ENCODE results near the gene PPIL4.
A peak's percentile ranks its signal among the peaks of the same experiment; 100 is the strongest.
"Not testable (repeated sequence)": the region's sequence is repeated elsewhere in the genome, so short reads cannot be mapped to it uniquely, and the experiment has no call there.

The PPIL4 gene

DNA sequence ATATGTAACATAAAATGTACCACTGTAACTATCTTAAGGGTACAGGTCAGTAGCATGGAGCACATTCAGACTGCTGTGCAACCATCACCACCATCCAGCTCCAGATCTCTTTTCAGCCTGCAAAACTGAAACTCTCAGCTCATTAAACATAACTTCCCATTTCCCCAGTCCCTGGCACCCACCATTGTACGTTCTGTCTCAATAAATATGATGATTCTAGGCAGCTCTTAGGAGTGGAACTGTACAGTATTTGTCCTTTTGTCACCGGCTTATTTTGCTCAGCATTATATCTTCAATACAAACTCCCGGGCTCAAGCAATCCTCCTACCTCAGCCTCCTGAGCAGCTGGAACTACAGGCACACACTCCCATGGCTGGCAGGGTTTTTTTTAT lies 62.5 kb downstream of the PPIL4 start:
- DNase-seq: no peak

DNA sequence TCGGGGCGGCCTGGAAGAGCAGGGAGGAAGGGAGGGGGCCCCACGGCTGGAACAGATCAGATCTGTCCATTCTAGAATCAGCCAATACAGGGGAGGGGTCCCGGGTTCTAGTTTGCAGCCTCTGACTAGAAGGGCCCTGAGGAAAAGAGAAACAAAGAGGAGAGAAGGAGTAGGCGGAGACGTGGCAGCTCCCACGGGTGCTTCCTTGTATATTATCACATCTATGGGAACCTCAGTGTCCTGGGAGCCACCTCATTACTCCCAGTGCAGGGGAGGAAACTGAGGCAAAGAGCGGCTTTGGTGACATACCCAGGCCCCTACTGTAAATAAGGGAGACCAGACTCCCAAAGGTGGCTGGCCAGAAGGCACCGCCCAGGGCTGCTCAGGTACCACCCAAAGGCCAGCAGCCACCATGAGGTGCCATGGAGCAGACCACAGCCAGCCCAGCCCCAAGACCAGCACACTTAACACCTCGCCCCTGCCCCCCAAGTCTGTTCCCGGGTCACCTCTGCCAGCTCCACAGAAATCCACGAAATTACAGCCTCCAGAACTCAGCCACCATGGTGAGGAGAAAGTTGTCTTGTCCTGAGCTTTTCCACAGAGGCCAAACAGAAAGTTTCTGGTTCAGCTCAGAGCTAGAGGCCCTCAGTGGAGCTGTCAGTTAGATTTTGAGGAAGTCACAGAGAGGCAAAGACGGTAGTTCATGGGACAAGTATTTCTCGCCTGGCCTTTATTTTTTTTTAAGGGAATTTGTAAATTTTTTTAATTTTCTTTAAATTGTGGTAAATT lies 63.1 kb downstream of the PPIL4 start:
- DNase-seq: no peak

DNA sequence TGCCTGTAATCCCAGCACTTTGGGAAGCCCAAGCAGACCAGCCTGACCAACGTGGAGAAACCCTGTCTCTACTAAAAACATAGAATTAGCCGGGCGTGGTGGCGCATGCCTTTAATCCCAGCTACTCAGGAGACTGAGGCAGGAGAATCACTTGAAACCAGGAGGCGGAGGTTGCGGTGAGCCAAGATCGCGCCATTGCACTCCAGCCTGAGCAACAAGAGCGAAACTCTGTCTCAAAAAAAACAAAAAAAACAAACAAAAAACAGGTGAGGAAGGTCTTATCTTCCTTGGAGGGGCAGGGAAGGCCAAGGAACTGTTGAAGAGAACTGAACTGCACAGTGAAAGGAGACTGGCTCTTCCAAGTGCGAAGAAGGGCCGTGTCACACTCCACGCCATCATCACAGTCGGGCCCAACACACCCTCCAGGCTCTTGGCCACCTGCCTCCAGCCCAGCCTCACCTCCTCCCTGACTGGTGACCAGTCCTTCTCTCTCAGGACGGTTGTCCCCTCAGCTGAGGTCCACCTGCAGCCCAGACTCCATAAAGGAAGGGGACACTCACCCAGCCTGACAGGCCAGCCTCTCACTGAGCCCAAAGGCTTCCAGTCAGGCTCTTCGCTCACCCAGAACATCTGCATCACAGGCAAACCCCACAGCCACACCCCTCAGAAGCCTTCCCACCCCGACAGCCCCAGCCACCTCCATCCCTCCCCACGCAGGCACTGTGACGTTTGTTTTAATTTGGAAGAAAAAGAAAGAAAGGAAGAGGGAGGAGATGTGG lies 65.2 kb downstream of the PPIL4 start:
- no peak for DNase-seq

DNA sequence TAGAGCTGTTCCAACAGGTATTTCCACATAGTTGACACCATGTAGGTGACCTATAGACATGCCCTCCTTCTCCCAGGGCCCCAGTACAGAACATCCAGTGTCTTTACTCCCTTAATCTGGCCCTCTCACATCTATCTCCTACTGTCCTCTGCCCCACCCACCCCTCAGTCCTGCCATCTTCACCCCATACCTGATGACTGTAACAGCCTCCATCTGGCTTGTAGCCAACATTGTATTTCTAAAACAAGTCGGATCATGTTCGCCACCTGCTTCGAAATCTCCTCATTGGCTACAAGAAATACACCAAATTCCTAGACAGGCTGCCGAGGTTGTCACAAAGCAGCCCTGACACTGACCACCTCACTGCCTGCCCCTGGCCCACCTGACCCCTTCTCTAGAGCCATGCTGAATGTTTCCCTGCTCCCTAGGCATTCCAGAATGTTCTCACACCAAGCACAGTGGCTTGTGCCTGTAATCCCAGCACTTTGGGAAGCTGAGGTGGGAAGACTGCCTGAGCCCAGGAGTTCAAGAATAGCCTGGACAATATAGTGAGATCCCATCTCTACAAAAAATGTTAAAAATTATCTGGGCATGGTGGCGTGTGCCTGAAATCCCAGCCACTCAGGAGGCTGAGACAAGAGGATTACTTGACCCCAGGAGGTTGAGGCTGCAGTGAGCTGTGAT lies 67.1 kb downstream of the PPIL4 start:
- no peak for DNase-seq

DNA sequence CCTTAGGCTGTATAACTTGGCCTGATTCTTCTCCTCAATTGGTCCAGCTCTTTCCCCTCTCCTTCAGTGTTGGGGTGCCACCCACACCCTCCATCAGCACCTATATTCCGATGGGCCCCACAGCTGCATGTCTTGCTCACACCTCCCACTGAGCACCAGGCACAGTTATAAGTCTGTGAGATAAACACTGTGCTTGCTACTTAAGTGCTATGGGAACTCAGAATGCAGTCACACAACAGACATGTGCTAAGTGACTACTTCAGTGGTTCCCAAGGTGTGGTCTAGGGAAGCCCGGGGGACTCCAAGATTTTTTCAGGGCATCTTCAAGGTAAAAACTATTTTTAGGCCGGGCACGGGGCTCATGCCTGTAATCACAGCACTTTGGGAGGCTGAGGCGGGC lies 68.3 kb downstream of the PPIL4 start:
- no peak for DNase-seq

DNA sequence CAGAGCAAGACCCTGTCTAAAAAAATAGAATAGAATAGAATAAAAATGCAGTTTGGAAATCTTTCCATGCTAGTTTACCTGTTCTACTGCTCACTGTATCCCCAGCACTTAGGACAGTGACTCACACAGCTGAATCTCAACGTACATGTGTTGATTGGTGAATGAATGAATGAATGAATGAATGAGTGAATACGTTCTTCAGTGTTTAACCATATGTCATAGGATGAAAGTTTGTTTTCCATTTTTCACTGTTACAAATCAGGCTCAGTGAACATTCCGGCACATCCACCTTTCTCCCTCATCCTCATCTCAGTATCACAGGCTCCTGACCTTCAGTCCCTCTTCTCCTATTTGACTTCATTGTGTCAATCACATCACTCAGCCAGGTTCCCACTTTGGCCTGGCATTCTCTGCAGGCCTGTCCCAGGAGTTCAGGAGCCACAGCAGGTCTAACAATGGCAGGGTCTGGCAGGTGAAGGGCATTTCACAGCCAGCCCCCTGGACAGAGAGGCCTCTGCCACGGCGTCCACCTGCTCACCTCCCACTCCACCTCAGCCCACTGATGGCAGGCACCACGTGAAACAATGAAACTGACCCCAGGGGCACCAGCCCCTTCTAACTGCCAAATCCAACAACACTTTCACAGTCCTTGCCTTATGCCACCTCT lies 68.9 kb downstream of the PPIL4 start:
- DNase-seq: no peak

DNA sequence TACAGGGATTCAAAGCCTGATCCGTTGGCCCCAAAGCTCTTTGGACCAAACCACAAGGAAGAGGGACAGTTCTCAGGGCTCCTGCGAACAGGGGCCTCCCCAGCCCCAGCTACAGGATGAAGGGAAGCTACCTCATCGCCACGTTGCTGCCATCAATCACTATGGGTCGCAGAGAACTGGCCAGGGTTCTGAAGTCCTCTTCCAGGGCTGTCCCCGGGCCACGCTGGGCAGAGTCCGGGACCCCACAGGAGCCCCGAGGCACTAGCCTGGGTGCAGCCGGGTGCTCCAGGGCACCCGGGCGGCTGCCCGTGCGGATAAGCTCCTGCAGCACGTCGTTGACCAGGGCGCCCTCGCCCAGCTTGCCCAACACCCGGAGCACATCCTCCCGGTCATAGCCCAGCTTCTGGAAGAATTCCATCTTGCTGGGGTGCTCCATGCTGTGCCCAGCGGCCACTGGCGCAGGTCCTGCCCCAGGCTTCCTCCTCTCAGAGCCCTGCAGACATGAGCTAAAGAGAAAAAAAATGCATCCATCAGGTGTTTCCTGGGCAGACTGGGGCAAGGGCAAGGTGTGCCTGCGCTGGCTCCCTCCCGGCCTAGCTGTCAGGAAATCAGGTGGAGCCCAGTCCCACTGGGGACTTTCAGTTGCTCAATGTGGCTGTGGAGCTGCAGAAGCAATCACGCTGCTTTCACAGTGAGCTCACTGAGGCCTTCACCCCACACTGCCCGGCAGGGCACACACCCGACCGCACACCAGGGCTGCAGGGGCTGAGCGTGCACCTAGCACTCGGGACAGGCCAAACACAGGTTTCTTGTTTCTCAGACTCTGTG lies 71.5 kb downstream of the PPIL4 start:
- DNase-seq: no peak

DNA sequence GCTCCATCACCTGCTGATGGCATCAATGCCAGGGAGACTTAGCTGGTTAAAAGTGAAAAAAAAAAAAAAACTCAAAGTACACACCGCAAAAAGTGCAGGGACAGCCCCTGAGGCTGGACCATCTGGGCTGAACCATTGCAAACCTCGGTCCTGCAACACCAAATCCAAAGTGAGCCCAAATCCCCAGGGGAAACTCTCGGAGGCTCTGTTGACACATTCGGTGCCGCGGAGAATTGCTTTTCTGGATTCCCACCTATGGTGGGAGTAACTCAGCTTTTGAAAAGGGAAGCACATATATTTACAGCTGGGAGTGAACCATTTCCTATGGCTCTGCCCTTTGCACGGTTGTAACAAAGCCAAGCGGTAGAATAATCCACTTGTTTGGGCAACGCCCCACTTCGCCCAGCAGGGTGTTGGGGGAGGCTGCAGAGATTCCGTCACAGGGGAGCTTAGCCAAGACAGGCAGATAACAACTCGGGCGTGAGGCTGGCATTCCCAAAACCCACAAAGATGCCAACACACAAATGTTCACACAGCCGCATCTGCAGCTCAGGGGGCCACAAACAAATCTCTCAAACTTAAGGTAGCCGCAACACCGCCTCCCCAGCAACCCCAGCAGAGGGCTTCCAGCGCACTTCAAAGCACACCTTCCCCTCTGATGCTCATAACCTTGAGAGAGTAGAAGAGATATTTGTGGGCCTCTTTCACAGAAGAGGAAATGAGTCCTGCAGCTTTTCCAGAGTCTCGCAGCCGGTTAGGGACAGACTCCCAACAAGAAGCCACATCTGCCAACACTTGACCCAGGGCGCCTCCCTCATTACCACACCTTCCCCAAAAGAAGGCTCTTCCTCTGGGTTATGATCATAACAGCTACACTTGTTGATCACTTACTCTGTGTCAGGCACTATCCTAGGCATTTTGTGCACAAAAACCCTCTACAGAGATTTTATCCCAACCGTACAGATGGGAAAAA lies 72.5 kb downstream of the PPIL4 start:
- no peak for DNase-seq

DNA sequence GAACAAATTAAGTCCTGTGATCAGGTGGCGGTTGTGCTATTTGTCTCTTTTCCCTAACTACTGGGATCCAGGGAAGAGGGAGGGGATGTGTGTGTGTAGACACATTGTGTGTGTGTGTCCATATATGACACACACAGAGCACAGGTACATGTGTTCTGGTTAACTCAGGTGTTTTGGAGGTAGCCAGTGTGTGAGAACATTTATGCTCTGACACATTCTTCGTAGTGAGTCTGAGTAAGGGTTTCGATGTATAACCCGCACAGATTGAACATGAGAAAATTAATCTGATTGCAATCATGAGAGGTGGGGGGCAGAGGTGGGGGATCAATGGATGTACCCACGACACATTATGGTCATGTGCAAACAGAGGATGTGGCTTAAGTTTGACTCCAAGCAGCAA lies 73.6 kb downstream of the PPIL4 start:
- no peak for DNase-seq

DNA sequence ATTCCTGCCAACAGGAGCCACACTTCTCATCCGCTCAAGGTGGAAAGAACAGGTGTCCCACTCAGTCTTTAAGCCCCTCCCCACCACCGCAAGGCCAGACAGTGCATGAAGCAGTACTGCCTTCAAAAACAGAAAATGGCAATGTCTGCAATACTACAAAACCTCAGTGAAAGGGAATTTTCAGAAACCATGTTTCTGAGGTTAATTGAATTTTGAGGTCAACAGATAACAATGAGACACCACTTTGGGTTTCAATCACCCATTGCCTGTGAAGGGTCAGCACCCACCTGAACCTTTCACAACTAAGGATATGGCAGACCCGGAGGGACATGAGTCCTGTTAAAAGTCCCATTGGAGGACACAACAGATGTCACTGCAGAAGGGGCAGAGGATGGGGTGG lies 74.0 kb downstream of the PPIL4 start:
- no peak for DNase-seq

DNA sequence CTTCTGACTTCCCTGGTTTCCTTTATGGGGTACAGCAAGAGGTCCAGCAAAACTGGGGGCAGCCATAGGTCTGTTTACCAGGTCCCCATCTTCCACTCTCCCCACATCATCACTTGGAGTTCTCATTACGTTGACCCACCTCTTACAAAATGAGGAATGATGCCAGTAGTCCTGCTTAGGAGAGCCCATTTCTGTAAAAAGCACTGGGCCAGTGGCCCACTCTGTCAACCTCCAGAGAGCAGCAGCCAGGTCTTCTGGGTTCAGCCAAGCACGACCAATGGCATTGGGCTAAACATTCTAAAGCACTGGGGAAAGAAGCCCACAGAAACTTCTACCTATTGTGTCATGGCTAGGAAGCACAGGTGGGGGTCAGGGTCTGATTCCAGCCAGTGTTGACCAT lies 74.9 kb downstream of the PPIL4 start:
- no peak for DNase-seq

DNA sequence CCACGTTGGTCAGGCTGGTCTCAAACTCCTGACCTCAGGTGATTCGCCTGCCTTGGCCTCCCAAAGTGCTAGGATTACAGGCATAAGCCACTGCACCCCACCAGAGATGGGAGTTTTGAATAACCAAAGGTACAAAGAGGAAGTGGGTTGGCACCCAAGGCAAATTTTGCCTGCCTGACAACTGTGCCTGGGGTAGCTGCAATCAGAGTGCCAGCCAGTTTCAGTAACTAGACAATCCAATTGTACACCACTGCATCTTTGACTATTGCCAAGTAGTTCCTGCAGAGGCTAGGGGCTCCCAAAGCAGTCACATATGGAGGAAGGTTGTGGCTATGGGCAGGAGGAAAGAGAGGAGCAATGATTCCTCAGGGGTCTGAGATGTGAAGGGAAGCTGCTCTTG lies 77.7 kb downstream of the PPIL4 start:
- no peak for DNase-seq

DNA sequence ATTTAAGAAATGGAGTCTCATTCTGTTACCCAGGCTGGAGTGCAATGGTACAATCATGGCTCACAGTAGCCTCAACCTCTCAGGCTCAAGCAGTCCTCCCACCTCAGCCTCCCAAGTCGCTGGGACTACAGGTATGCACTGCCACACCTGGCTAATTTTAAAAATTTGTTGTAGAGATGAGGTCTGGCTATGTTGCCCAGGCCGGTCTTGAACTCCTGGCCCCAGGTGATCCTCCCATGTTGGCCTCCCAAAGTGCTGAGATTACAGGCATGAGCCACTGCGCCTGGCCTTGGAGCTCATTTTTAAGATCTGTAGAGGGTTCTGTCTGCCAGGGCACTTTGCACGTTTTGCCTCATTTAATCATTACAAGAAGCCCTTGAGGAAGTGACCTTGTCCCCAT lies 78.6 kb downstream of the PPIL4 start:
- no peak for DNase-seq

DNA sequence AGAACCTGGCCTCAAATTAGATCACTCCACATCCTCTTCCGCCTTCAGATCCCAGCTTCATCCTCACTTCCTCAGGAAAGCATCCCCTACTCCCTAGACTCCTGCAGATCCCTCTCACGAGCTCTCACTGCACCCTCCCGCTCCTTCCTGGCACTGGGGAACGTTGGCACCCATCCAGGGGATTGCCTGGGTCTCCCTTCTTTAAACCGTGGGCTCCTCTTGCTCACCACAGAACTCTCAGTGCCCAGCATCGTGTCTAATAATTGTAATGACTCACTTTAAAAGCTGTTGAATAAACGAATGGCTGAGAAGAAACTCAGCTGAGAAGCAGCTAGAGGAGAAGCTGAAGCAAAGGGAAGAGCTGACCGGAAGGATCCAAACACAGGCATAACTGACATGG lies 81.4 kb downstream of the PPIL4 start:
- DNase-seq: no peak

DNA sequence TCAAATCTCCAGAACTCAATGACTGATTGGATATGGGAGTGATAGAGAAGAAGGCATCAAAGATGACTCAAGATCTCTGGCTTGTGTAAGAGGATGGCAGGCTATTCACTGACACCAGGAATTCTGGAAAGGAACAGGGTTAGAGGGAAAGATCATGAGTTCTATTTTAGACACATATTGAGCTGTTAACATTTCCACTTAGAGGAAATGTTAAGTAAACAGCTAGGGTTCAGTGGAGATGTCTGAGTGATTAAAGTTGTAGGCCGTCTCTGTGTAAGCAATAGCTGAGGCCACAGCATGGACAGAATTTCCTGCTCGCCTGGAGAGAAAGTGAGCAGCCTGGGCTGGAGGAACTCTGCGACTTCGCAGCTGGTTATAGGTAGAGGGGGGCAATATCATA lies 82.1 kb downstream of the PPIL4 start:
- no peak for DNase-seq

DNA sequence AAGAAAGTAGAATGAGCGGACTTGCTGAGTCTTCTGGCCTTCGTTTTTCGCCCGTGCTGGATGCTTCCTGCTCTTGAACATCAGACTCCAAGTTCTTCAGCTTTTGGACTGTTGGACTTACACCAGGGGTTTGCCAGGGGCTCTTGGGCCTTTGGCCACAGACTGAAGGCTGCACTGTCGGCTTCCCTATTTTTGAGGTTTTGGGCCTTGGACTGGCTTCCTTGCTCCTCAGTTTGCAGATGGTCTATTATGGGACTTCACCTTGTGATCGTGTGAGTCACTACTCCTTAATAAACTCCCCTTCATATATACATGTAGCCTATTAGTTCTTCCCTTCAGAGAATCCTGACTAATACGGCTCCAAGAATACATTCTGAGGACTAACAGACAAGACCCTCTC lies 83.1 kb downstream of the PPIL4 start:
- not testable (repeated sequence) for DNase-seq

DNA sequence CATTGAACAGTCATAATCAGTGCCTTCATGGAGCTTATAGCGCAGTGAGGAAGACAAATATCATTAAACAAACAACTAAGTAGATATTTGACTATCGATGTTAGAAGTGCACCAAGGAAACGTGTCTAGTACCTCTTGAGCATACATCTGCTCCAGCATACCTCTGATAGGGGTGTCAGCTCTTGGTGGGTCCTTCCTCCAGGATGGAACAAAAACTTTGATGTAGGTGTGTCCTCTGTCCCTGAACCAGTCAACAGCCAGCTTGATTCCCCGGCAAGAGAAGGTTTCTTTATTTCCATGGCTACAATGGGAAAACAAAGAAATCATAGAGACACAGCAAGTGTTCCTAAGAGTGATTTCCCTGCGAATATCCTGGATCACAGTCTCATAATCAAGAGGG lies 84.2 kb downstream of the PPIL4 start:
- no peak for DNase-seq

DNA sequence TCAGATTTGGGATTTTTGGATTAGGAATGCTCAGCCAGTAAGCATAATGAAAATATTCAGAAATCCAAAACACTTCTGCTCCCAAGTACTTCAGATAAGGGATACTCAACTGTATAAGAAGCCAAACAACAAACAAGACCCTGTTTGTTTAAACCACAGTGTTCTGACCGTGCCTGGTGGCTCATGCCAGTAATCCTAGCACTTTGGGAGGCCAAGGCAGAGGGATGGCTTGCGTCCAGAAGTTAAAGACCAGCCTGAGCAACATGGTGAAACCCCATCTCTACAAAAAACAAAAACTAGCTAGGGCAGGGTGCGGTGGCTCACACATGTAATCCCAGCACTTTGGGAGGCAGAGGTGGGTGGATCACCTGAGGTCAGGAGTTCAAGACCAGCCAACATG lies 85.6 kb downstream of the PPIL4 start:
- not testable (repeated sequence) for DNase-seq

DNA sequence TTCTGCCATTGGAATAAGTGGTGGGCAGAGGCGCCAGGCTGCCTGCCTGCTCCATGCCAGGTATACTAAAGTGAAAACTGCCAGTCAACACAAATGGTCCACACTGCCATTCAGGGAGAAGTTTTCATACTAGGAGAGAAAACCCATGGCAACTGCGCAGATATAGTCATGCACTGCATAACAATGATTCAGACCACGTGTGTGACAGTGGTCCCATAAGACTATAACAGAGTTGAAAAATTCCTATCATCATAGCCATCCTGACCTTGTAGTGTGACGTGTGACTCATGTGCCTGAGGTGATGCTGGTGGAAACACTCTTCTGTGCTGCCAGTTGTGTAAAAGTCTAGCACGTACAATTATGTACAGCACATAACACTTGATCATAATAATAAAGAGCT lies 86.1 kb downstream of the PPIL4 start:
- DNase-seq: peak; percentile 50

DNA sequence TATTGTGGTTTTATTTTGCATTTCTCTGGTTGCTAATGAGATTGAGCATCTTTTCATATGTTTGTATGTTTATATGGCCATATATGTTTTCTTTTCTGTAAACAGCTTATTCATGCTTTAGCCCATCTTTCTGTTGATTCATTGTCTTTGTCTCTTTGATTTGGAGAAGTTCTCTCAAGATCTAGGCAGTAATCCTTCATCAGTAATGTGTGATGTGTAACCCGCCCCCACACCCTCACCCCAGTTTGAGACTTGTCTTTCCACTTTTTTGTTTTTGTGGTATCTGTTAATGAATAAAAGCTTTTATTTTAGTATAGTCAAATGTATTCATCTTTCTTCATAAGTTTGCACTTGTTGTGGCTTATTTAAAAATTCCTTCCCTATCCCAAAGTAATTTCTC lies 87.0 kb downstream of the PPIL4 start:
- no peak for DNase-seq

DNA sequence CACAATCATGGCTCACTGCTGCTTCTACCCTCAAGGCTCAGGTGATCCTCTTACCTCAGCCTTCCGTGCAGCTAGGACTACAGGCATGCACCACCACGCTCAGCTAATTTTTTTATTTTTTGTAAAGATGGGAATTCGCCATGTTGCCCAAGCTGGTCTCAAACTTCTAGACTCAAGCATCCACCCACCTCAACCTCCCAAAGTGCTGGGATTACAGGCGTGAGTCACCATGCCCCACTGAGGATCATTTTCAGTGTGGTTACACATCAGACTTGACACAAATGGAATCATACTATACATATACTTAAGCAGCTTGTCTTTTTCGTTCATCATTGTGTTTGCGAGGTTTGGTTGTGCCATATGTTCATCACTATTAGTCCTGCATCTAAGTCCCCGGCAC lies 87.6 kb downstream of the PPIL4 start:
- no peak for DNase-seq

Data from fibroblast of skin of scalp (primary cell).